ENCODE measurements around the gene TSPAN8. TPM values are rescaled to one million over a fixed set of nuclear protein-coding genes. Genes with fewer than 3 reads are reported as not detected.

The TSPAN8 gene
- total RNA-seq, 5 donors from 2014 or later (not counting 1 experiment from before 2014, with no cell fraction given), result 0.28 to 0.70 (median 0.30) TPM; not detected in 2

- Histone ChIP-seq H3K4me3 (ENCODE audit: control insufficient read depth in 1 of 2, extremely low read depth in 1 of 2, low read length in 1 of 2) (no peak overlapping the region), H3K27ac (ENCODE audit: low read length) (no peak overlapping the region), H3K36me3 (ENCODE audit: control insufficient read depth in 2 of 2, extremely low read depth in 1 of 2, insufficient read depth in 1 of 2, low read length in 1 of 2) (no peaks in the 10 kb centered on the region), H3K4me1 (ENCODE audit: control insufficient read depth in 1 of 2, extremely low read depth in 1 of 2, insufficient read depth in 2 of 2, low read length in 2 of 2) (no peaks in the 10 kb centered on the region), H3K27me3 (replicated peaks in 1 of 2; ENCODE audit: control insufficient read depth in 2 of 2, extremely low read depth in 1 of 2, insufficient read depth in 2 of 2, low read length in 1 of 2) (no peaks in the 10 kb centered on the region), H3K9me3 (no peaks in the 10 kb centered on the region)
- DNase-seq, result no peak
- no CpG with 5 or more reads among the region's 1 CpG for WGBS (ENCODE audit: insufficient coverage)
- no peaks in the 10 kb centered on the region for H3K36me3 Mint-ChIP-seq
- no peak overlapping the region for H3K27ac Mint-ChIP-seq
- no peak for ATAC-seq (replicated peaks in 1 of 4)
- H3K4me1 Mint-ChIP-seq, result no peaks in the 10 kb centered on the region
- no peaks in the 10 kb centered on the region for H3K27me3 Mint-ChIP-seq
- H3K4me3 Mint-ChIP-seq, result no peak overlapping the region
- ChIA-PET CTCF (no interaction called here), POLR2A (no interaction called here)
- peaks cover 0 to 3% (median 0%) of the 10 kb centered on the region in 3 donors for H3K9me3 Mint-ChIP-seq
Measured at GRCh38 chr12:71144682-71145081, 13.1 kb downstream of the TSPAN8 start.

GRCh38 chr12:71142956-71143355 lies 14.8 kb downstream of the TSPAN8 start:
- H3K36me3 Mint-ChIP-seq, result no peaks in the 10 kb centered on the region
- H3K27me3 ChIP-seq (replicated peaks in 1 of 2; ENCODE audit: control insufficient read depth in 2 of 2, extremely low read depth in 1 of 2, insufficient read depth in 2 of 2, low read length in 1 of 2), result no peaks in the 10 kb centered on the region
- WGBS (ENCODE audit: insufficient coverage), result no CpG with 5 or more reads among the region's 5 CpGs

GRCh38 chr12:71142016-71142415 lies 15.8 kb downstream of the TSPAN8 start:
- Histone ChIP-seq H3K9me3 (no peaks in the 10 kb centered on the region), H3K27ac (ENCODE audit: low read length) (no peak overlapping the region), H3K27me3 (replicated peaks in 1 of 2; ENCODE audit: control insufficient read depth in 2 of 2, extremely low read depth in 1 of 2, insufficient read depth in 2 of 2, low read length in 1 of 2) (no peaks in the 10 kb centered on the region), H3K4me3 (ENCODE audit: control insufficient read depth in 1 of 2, extremely low read depth in 1 of 2, low read length in 1 of 2) (no peak overlapping the region), H3K4me1 (ENCODE audit: control insufficient read depth in 1 of 2, extremely low read depth in 1 of 2, insufficient read depth in 2 of 2, low read length in 2 of 2) (no peaks in the 10 kb centered on the region), H3K36me3 (ENCODE audit: control insufficient read depth in 2 of 2, extremely low read depth in 1 of 2, insufficient read depth in 1 of 2, low read length in 1 of 2) (no peaks in the 10 kb centered on the region)
- no peaks in the 10 kb centered on the region for H3K4me1 Mint-ChIP-seq
- no peak for DNase-seq
- POLR2A ChIA-PET, result interaction anchor here in 1 of 2 donors (0.5 kb wide), 1 partner anchor 315 kb away, joined by 3 read pairs; no protein-coding TSS in a partner anchor
- H3K27ac Mint-ChIP-seq, result no peak overlapping the region
- no peaks in the 10 kb centered on the region for H3K36me3 Mint-ChIP-seq
- ATAC-seq (replicated peaks in 1 of 4), result no peak
- no peak overlapping the region for H3K4me3 Mint-ChIP-seq
- peaks cover 0 to 8% (median 0%) of the 10 kb centered on the region in 3 donors for H3K9me3 Mint-ChIP-seq
- WGBS (ENCODE audit: insufficient coverage), result no CpG with 5 or more reads among the region's 2 CpGs
- no peaks in the 10 kb centered on the region for H3K27me3 Mint-ChIP-seq
- CTCF ChIA-PET, result no interaction called here

More at GRCh38 chr12:71142956-71143355, 14.8 kb downstream of the TSPAN8 start:
- Mint-ChIP-seq H3K4me1 (no peaks in the 10 kb centered on the region), H3K27ac (no peak overlapping the region), H3K9me3 (peaks cover 0 to 8% (median 0%) of the 10 kb centered on the region in 3 donors), H3K27me3 (no peaks in the 10 kb centered on the region), H3K4me3 (no peak overlapping the region)
- Histone ChIP-seq H3K4me1 (ENCODE audit: control insufficient read depth in 1 of 2, extremely low read depth in 1 of 2, insufficient read depth in 2 of 2, low read length in 2 of 2) (no peaks in the 10 kb centered on the region), H3K4me3 (ENCODE audit: control insufficient read depth in 1 of 2, extremely low read depth in 1 of 2, low read length in 1 of 2) (no peak overlapping the region), H3K36me3 (ENCODE audit: control insufficient read depth in 2 of 2, extremely low read depth in 1 of 2, insufficient read depth in 1 of 2, low read length in 1 of 2) (no peaks in the 10 kb centered on the region), H3K27ac (ENCODE audit: low read length) (no peak overlapping the region), H3K9me3 (no peaks in the 10 kb centered on the region)
- POLR2A ChIA-PET, result no interaction called here
- no peak for ATAC-seq (replicated peaks in 1 of 4)
- DNase-seq, result no peak
- CTCF ChIA-PET, result no interaction called here

- no peaks in the 10 kb centered on the region for H3K4me1 ChIP-seq (ENCODE audit: control insufficient read depth in 1 of 2, extremely low read depth in 1 of 2, insufficient read depth in 2 of 2, low read length in 2 of 2)
- H3K4me3 ChIP-seq (ENCODE audit: control insufficient read depth in 1 of 2, extremely low read depth in 1 of 2, low read length in 1 of 2), result no peak overlapping the region
- WGBS (ENCODE audit: insufficient coverage), result no CpG with 5 or more reads among the region's 1 CpG
- H3K27ac ChIP-seq (ENCODE audit: low read length), result no peak overlapping the region
- ChIA-PET POLR2A (interaction anchor here in 1 of 2 donors (0.5 kb wide), 1 partner anchor 315 kb away, joined by 3 read pairs; no protein-coding TSS in a partner anchor), CTCF (no interaction called here)
- H3K9me3 Mint-ChIP-seq, result peaks cover 0 to 8% (median 0%) of the 10 kb centered on the region in 3 donors
- DNase-seq (no peak), ATAC-seq (replicated peaks in 1 of 4) (no peak)
- H3K27me3 Mint-ChIP-seq, result no peaks in the 10 kb centered on the region
- H3K4me1 Mint-ChIP-seq, result no peaks in the 10 kb centered on the region
- no peaks in the 10 kb centered on the region for H3K9me3 ChIP-seq
- H3K36me3 ChIP-seq (ENCODE audit: control insufficient read depth in 2 of 2, extremely low read depth in 1 of 2, insufficient read depth in 1 of 2, low read length in 1 of 2), result no peaks in the 10 kb centered on the region
- H3K36me3 Mint-ChIP-seq, result no peaks in the 10 kb centered on the region
- no peaks in the 10 kb centered on the region for H3K27me3 ChIP-seq (replicated peaks in 1 of 2; ENCODE audit: control insufficient read depth in 2 of 2, extremely low read depth in 1 of 2, insufficient read depth in 2 of 2, low read length in 1 of 2)
- no peak overlapping the region for H3K27ac Mint-ChIP-seq
- H3K4me3 Mint-ChIP-seq, result no peak overlapping the region
Measured at GRCh38 chr12:71141378-71141926, 16.3 kb downstream of the TSPAN8 start.

GRCh38 chr12:71139153-71139735 lies 18.6 kb downstream of the TSPAN8 start:
- no peaks in the 10 kb centered on the region for H3K4me1 ChIP-seq (ENCODE audit: control insufficient read depth in 1 of 2, extremely low read depth in 1 of 2, insufficient read depth in 2 of 2, low read length in 2 of 2)
- Mint-ChIP-seq H3K4me1 (no peaks in the 10 kb centered on the region), H3K9me3 (peaks cover 0 to 8% (median 3%) of the 10 kb centered on the region in 3 donors), H3K27ac (no peak overlapping the region), H3K4me3 (no peak overlapping the region), H3K27me3 (no peaks in the 10 kb centered on the region), H3K36me3 (no peaks in the 10 kb centered on the region)
- H3K27ac ChIP-seq (ENCODE audit: low read length), result no peak overlapping the region
- H3K4me3 ChIP-seq (ENCODE audit: control insufficient read depth in 1 of 2, extremely low read depth in 1 of 2, low read length in 1 of 2), result no peak overlapping the region
- H3K9me3 ChIP-seq, result no peaks in the 10 kb centered on the region
- H3K27me3 ChIP-seq (replicated peaks in 1 of 2; ENCODE audit: control insufficient read depth in 2 of 2, extremely low read depth in 1 of 2, insufficient read depth in 2 of 2, low read length in 1 of 2), result no peaks in the 10 kb centered on the region
- CTCF ChIA-PET, result interaction anchor here in 1 of 2 donors (0.5 kb wide), 1 partner anchor 1429 kb away, joined by 3 read pairs; no protein-coding TSS in a partner anchor
- POLR2A ChIA-PET, result no interaction called here
- no peak for DNase-seq
- 67% methylated on average over 3 of the region's 6 CpGs for WGBS (ENCODE audit: insufficient coverage)
- no peaks in the 10 kb centered on the region for H3K36me3 ChIP-seq (ENCODE audit: control insufficient read depth in 2 of 2, extremely low read depth in 1 of 2, insufficient read depth in 1 of 2, low read length in 1 of 2)
- ATAC-seq (replicated peaks in 1 of 4), result no peak

GRCh38 chr12:71138011-71138410 lies 19.8 kb downstream of the TSPAN8 start:
- Mint-ChIP-seq H3K36me3 (no peaks in the 10 kb centered on the region), H3K4me3 (no peak overlapping the region), H3K9me3 (peaks cover 2 to 8% (median 3%) of the 10 kb centered on the region in 3 donors), H3K27ac (no peak overlapping the region), H3K27me3 (no peaks in the 10 kb centered on the region), H3K4me1 (no peaks in the 10 kb centered on the region)
- Histone ChIP-seq H3K27me3 (replicated peaks in 1 of 2; ENCODE audit: control insufficient read depth in 2 of 2, extremely low read depth in 1 of 2, insufficient read depth in 2 of 2, low read length in 1 of 2) (no peaks in the 10 kb centered on the region), H3K9me3 (no peaks in the 10 kb centered on the region), H3K36me3 (ENCODE audit: control insufficient read depth in 2 of 2, extremely low read depth in 1 of 2, insufficient read depth in 1 of 2, low read length in 1 of 2) (no peaks in the 10 kb centered on the region), H3K4me3 (ENCODE audit: control insufficient read depth in 1 of 2, extremely low read depth in 1 of 2, low read length in 1 of 2) (no peak overlapping the region), H3K4me1 (ENCODE audit: control insufficient read depth in 1 of 2, extremely low read depth in 1 of 2, insufficient read depth in 2 of 2, low read length in 2 of 2) (no peaks in the 10 kb centered on the region), H3K27ac (ENCODE audit: low read length) (no peak overlapping the region)
- ChIA-PET POLR2A (no interaction called here), CTCF (no interaction called here)
- DNase-seq (no peak), ATAC-seq (replicated peaks in 1 of 4) (no peak)
- no CpG with 5 or more reads among the region's 3 CpGs for WGBS (ENCODE audit: insufficient coverage)

Data from T-cell (primary cell).